K562 (cell line): ENCODE measurements around the gene PPP1R14B. TPM values are rescaled to one million over a fixed set of nuclear protein-coding genes. Genes with fewer than 3 reads are reported as not detected.

Experiments
- CC2D1A ChIP-seq: fragments of 450-650 bp; IDR thresholded peaks from 2 replicates; pipeline ENCODE4 v1.6.1; 2017; ENCODE audit warnings: mild to moderate bottlenecking
- FOXJ3 ChIP-seq: sonication (generic); formaldehyde crosslinking; IDR thresholded peaks from 2 replicates; pipeline ENCODE4 v1.4.0; 2020; ENCODE audit warnings: mild to moderate bottlenecking, missing genetic modification reagents
- KHSRP ChIP-seq: fragments of 450-650 bp; IDR thresholded peaks from 2 replicates; pipeline ENCODE4 v1.6.1; 2017
- RBM34 ChIP-seq: fragments of 200-400 bp; formaldehyde crosslinking; IDR thresholded peaks from 2 replicates; pipeline ENCODE4 v1.6.1; 2018; ENCODE audit warnings: low read length, borderline replicate concordance; ENCODE audit not compliant: insufficient read depth
- RFX5 ChIP-seq: IDR thresholded peaks from 2 replicates; pipeline ENCODE4 v1.6.1; 2011; ENCODE audit warnings: low read depth, mild to moderate bottlenecking, improper control_type of control experiment, low read length
- TAF1 ChIP-seq: IDR thresholded peaks from 2 replicates; pipeline ENCODE4 v1.6.1; 2011; ENCODE audit warnings: mild to moderate bottlenecking, low read length, moderate library complexity; ENCODE audit not compliant: insufficient read depth, control insufficient read depth, severe bottlenecking; ENCODE audit errors: extremely low read depth
- polyA plus RNA-seq, 8 experiments: library from polyadenylated mRNA; depleted of rRNA in 4 of 8; stranded (reverse) in 5 of 8; unstranded in 3 of 8; fragments of >200 nt; fragmentation: Nextera tagmentation in 2 of 8; fragmentation: Illumina TruSeq in 1 of 8; extraction: Ambion mirVana in 2 of 8; extraction: Trizol in 1 of 8; gene quantifications; 2 replicates each; pipeline versions ENCODE4 v1.2.1 to v1.2.3, GENCODE V29; 2011 to 2014; ENCODE audit warnings: inconsistent platforms in 1 of 8, missing spikeins in 1 of 8
- total RNA-seq, 7 experiments: library from RNA; depleted of rRNA in 6 of 7; stranded (reverse); fragments of >200 nt in 6 of 7; fragmentation: Illumina TruSeq in 2 of 7; extraction: Trizol in 2 of 7; gene quantifications; 2 replicates each; pipeline versions ENCODE4 v1.2.1 to v1.2.3, GENCODE V29; 2011 to 2021; ENCODE audit warnings: low replicate concordance in 1 of 7
- TF ChIP-seq, protein P1 (sequence below): fragments of 450-650 bp; IDR thresholded peaks from 2 replicates; pipeline ENCODE4 v1.6.1; 2016; ENCODE audit warnings: mild to moderate bottlenecking, moderate library complexity
- TF ChIP-seq, protein P2 (sequence below), 2 experiments: fragments of 200-800 bp in 1 of 2; sonication (Bioruptor generic) in 1 of 2; sonication (generic) in 1 of 2; formaldehyde crosslinking in 1 of 2; IDR thresholded peaks in 1 of 2; conservative IDR thresholded peaks in 1 of 2; 2 replicates each; pipeline versions ENCODE4 v1.5.0 to v1.6.1; 2016 to 2020; ENCODE audit warnings: missing compliant biosample characterization in 1 of 2, missing genetic modification characterization in 1 of 2, missing genetic modification reagents in 1 of 2
- TF ChIP-seq, protein P3 (sequence below), 2 experiments: IDR thresholded peaks in 1 of 2; conservative IDR thresholded peaks in 1 of 2; 2 replicates each; pipeline ENCODE4 v1.6.1; 2016; ENCODE audit warnings: low read depth in 2 of 2, mild to moderate bottlenecking in 1 of 2, missing compliant biosample characterization in 1 of 2, missing genetic modification characterization in 1 of 2, moderate library complexity in 1 of 2

PPP1R14B gene
- total and polyA plus RNA-seq, 9 of the 15 experiments (the other 6 are each of a cell fraction or from before 2014, with no cell fraction given): 7.7 to 566 (median 212) TPM

DNA sequence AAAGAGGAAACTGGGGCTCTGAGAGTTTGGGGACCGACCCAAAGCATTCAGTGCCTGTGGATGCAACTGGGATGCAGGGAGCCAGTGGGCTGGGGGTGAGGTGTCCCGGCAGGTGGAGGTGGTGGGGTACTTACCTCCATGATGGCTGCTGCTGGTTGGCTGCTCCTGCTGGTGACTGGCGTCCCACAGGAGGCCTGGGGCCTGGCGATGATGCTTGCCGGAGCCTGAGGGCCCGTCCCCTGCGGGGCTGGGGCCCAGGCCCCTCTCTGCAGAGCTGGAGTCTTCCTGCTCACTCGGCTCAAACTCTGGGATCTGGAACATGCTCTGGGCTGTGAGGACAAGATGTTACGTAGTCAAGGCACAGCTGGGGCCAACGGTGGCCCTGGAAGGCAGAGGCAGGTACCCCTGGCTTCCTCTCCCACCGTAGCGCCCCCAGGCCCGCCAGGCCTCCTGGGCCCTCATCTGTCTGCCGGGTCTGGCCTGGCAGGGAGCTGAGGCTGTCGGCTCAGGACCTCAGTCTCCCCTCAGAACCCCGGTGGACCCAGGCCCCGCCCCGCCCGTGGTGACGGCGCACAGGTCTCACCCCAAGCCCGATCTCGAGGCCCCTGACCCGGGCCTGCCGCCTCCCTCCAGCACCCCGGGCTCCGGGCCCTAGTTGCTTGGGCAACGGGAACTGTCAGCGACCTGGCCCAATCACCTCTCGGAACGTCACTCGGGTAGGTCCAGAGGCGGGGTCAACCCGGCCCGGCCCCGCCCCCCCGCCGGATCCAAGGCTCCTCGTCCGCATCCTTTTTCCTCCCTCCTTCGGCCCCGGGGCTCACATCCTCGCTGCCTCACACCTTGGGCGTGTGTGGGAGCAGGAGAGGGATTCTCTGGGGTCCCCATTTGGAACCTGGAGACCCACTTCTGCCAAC lies 37.6 kb upstream of the PPP1R14B start, which contains the start of gene BAD (continued):
- TF ChIP-seq, protein P1, sequence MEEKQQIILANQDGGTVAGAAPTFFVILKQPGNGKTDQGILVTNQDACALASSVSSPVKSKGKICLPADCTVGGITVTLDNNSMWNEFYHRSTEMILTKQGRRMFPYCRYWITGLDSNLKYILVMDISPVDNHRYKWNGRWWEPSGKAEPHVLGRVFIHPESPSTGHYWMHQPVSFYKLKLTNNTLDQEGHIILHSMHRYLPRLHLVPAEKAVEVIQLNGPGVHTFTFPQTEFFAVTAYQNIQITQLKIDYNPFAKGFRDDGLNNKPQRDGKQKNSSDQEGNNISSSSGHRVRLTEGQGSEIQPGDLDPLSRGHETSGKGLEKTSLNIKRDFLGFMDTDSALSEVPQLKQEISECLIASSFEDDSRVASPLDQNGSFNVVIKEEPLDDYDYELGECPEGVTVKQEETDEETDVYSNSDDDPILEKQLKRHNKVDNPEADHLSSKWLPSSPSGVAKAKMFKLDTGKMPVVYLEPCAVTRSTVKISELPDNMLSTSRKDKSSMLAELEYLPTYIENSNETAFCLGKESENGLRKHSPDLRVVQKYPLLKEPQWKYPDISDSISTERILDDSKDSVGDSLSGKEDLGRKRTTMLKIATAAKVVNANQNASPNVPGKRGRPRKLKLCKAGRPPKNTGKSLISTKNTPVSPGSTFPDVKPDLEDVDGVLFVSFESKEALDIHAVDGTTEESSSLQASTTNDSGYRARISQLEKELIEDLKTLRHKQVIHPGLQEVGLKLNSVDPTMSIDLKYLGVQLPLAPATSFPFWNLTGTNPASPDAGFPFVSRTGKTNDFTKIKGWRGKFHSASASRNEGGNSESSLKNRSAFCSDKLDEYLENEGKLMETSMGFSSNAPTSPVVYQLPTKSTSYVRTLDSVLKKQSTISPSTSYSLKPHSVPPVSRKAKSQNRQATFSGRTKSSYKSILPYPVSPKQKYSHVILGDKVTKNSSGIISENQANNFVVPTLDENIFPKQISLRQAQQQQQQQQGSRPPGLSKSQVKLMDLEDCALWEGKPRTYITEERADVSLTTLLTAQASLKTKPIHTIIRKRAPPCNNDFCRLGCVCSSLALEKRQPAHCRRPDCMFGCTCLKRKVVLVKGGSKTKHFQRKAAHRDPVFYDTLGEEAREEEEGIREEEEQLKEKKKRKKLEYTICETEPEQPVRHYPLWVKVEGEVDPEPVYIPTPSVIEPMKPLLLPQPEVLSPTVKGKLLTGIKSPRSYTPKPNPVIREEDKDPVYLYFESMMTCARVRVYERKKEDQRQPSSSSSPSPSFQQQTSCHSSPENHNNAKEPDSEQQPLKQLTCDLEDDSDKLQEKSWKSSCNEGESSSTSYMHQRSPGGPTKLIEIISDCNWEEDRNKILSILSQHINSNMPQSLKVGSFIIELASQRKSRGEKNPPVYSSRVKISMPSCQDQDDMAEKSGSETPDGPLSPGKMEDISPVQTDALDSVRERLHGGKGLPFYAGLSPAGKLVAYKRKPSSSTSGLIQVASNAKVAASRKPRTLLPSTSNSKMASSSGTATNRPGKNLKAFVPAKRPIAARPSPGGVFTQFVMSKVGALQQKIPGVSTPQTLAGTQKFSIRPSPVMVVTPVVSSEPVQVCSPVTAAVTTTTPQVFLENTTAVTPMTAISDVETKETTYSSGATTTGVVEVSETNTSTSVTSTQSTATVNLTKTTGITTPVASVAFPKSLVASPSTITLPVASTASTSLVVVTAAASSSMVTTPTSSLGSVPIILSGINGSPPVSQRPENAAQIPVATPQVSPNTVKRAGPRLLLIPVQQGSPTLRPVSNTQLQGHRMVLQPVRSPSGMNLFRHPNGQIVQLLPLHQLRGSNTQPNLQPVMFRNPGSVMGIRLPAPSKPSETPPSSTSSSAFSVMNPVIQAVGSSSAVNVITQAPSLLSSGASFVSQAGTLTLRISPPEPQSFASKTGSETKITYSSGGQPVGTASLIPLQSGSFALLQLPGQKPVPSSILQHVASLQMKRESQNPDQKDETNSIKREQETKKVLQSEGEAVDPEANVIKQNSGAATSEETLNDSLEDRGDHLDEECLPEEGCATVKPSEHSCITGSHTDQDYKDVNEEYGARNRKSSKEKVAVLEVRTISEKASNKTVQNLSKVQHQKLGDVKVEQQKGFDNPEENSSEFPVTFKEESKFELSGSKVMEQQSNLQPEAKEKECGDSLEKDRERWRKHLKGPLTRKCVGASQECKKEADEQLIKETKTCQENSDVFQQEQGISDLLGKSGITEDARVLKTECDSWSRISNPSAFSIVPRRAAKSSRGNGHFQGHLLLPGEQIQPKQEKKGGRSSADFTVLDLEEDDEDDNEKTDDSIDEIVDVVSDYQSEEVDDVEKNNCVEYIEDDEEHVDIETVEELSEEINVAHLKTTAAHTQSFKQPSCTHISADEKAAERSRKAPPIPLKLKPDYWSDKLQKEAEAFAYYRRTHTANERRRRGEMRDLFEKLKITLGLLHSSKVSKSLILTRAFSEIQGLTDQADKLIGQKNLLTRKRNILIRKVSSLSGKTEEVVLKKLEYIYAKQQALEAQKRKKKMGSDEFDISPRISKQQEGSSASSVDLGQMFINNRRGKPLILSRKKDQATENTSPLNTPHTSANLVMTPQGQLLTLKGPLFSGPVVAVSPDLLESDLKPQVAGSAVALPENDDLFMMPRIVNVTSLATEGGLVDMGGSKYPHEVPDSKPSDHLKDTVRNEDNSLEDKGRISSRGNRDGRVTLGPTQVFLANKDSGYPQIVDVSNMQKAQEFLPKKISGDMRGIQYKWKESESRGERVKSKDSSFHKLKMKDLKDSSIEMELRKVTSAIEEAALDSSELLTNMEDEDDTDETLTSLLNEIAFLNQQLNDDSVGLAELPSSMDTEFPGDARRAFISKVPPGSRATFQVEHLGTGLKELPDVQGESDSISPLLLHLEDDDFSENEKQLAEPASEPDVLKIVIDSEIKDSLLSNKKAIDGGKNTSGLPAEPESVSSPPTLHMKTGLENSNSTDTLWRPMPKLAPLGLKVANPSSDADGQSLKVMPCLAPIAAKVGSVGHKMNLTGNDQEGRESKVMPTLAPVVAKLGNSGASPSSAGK: no peak
- TF ChIP-seq CC2D1A (0 out of 2 replicates have a peak, but pooled peaks have one; percentile 12), KHSRP (no peak), FOXJ3 (CRISPR knock-in tag) (no peak), RBM34 (no peak), TAF1 (peak; percentile 61), RFX5 (no peak)
- TF ChIP-seq, protein P2, sequence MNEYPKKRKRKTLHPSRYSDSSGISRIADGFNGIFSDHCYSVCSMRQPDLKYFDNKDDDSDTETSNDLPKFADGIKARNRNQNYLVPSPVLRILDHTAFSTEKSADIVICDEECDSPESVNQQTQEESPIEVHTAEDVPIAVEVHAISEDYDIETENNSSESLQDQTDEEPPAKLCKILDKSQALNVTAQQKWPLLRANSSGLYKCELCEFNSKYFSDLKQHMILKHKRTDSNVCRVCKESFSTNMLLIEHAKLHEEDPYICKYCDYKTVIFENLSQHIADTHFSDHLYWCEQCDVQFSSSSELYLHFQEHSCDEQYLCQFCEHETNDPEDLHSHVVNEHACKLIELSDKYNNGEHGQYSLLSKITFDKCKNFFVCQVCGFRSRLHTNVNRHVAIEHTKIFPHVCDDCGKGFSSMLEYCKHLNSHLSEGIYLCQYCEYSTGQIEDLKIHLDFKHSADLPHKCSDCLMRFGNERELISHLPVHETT (CRISPR knock-in tag; conservative IDR thresholded peaks at IDR 0.05 in 1 of 2, IDR thresholded peaks at IDR 0.05 in 1 of 2): no peak
- TF ChIP-seq, protein P3, sequence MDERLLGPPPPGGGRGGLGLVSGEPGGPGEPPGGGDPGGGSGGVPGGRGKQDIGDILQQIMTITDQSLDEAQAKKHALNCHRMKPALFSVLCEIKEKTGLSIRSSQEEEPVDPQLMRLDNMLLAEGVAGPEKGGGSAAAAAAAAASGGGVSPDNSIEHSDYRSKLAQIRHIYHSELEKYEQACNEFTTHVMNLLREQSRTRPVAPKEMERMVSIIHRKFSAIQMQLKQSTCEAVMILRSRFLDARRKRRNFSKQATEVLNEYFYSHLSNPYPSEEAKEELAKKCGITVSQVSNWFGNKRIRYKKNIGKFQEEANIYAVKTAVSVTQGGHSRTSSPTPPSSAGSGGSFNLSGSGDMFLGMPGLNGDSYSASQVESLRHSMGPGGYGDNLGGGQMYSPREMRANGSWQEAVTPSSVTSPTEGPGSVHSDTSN (CRISPR knock-in tag; IDR thresholded peaks at IDR 0.05; ENCODE audit: low read depth): peak; percentile 51
- TF ChIP-seq, protein P3 (tag; conservative IDR thresholded peaks at IDR 0.05; ENCODE audit: low read depth): peak; percentile 91
